Endothelial cell of umbilical vein (primary cell): ENCODE results near the gene CCSER1. TPM values are rescaled to one million over a fixed set of nuclear protein-coding genes. Genes with fewer than 3 reads are reported as not detected.

Experiments
- BruUV-seq: library from RNA; stranded (reverse); fragments of 400-500 nt; replicated peaks from 2 replicates; lab custom pipeline; 2021; lab: Mats Ljungman, UMichigan
- CTCF ChIA-PET: fragments of 300-600, 350-600 bp; sonication (Branson Sonifier 250); formaldehyde crosslinking; loops from one replicate; lab custom pipeline; 2021; ENCODE audit warnings: antibody characterized with exemption, inconsistent platforms; lab: Charles Lee
- POLR2A ChIA-PET: fragments of 300-600, 350-600 bp; sonication (Branson Sonifier 250); formaldehyde crosslinking; loops from one replicate; lab custom pipeline; 2021; ENCODE audit warnings: antibody characterized with exemption, inconsistent platforms; lab: Charles Lee
- DNase-seq: peaks from one replicate; pipeline ENCODE4 v3.0.0-alpha.2; 2011; ENCODE audit warnings: low read depth, low spot score
- FAIRE-seq: peaks from 2 replicates; lab custom pipeline; 2011; peaks lifted over from hg19 to GRCh38; lab: Jason Lieb, UNC
- H2AFZ ChIP-seq: 2 replicates; pipeline ENCODE4 v1.6.0; 2012; ENCODE audit warnings: low read depth, low read length, control low read depth, inconsistent platforms
- H3K27ac ChIP-seq: 2 replicates; pipeline ENCODE4 v1.5.1; 2011; ENCODE audit warnings: low read depth, mild to moderate bottlenecking, control low read depth, low read length, moderate library complexity; ENCODE audit not compliant: insufficient read depth
- H3K27me3 ChIP-seq, 2 experiments: 2 replicates each; pipeline versions ENCODE4 v1.6.0 to v1.6.1; 2011; ENCODE audit warnings: low read length in 2 of 2, mixed read lengths in 1 of 2; ENCODE audit not compliant: control insufficient read depth in 2 of 2, insufficient read depth in 2 of 2
- H3K36me3 ChIP-seq, 2 experiments: 2 replicates in 1 of 2; 3 replicates in 1 of 2; pipeline ENCODE4 v1.5.1; 2011; ENCODE audit warnings: low read length in 2 of 2, mild to moderate bottlenecking in 1 of 2, moderate library complexity in 1 of 2; ENCODE audit not compliant: control insufficient read depth in 2 of 2, insufficient read depth in 2 of 2; ENCODE audit errors: extremely low read depth in 1 of 2
- H3K4me1 ChIP-seq: 3 replicates; pipeline ENCODE4 v1.5.1; 2011; ENCODE audit warnings: mild to moderate bottlenecking, low read length; ENCODE audit not compliant: control insufficient read depth, insufficient read depth; ENCODE audit errors: extremely low read depth
- H3K4me2 ChIP-seq: 2 replicates; pipeline ENCODE4 v1.6.1; 2011; ENCODE audit warnings: low read length, control low read depth, mixed read lengths; ENCODE audit not compliant: insufficient read depth
- H3K4me3 ChIP-seq, 3 experiments: fragments of 200-600 bp in 1 of 3; sonication (generic), shearing (Covaris generic) in 1 of 3; replicated peaks in 1 of 3; 2 replicates each; pipeline ENCODE4 v1.5.1; 2011 to 2016; ENCODE audit warnings: control low read depth in 3 of 3, low read length in 3 of 3, mild to moderate bottlenecking in 2 of 3, inconsistent platforms in 1 of 3, low read depth in 1 of 3, moderate library complexity in 1 of 3; ENCODE audit not compliant: insufficient read depth in 1 of 3
- H3K79me2 ChIP-seq: 2 replicates; pipeline ENCODE4 v1.6.0; 2012; ENCODE audit warnings: low read length, inconsistent platforms; ENCODE audit not compliant: control insufficient read depth, insufficient read depth
- H3K9ac ChIP-seq: replicated peaks from 2 replicates; pipeline ENCODE3; 2011; ENCODE audit warnings: low read length, control low read depth; ENCODE audit not compliant: insufficient read depth; ENCODE audit errors: extremely low read depth
- H3K9me1 ChIP-seq: replicated peaks from 3 replicates; pipeline ENCODE4 v1.6.0; 2011; ENCODE audit warnings: mild to moderate bottlenecking, low read length; ENCODE audit not compliant: control insufficient read depth, insufficient read depth; ENCODE audit errors: extremely low read depth
- H3K9me3 ChIP-seq: replicated peaks from 2 replicates; pipeline ENCODE4 v1.5.1; 2012; ENCODE audit warnings: low read length, inconsistent platforms; ENCODE audit not compliant: control insufficient read depth, insufficient read depth
- H4K20me1 ChIP-seq: replicated peaks from 2 replicates; pipeline ENCODE3; 2011; ENCODE audit warnings: mild to moderate bottlenecking, low read length; ENCODE audit not compliant: control insufficient read depth, insufficient read depth; ENCODE audit errors: extremely low read depth
- CTCF ChIP-seq, 2 donors: IDR thresholded peaks; 1 replicate in 1 of 2; 2 replicates in 1 of 2; pipeline ENCODE4 v1.5.1; 2011; ENCODE audit warnings: low read length in 2 of 2, mild to moderate bottlenecking in 2 of 2, moderate library complexity in 2 of 2, control low read depth in 1 of 2, inconsistent platforms in 1 of 2, low read depth in 1 of 2; ENCODE audit not compliant: insufficient read depth in 1 of 2; ENCODE audit errors: extremely low read depth in 1 of 2
- EZH2 ChIP-seq: IDR thresholded peaks from 2 replicates; pipeline ENCODE4 v1.6.1; 2012; ENCODE audit warnings: borderline replicate concordance, low read depth, mild to moderate bottlenecking, moderate library complexity, low read length, inconsistent platforms; ENCODE audit not compliant: severe bottlenecking
- GATA2 ChIP-seq: IDR thresholded peaks from 2 replicates; pipeline ENCODE4 v1.7.0; 2011; ENCODE audit warnings: low read depth, mild to moderate bottlenecking, moderate library complexity, mixed read lengths, low read length; ENCODE audit not compliant: insufficient read length, insufficient read depth
- JUN ChIP-seq: IDR thresholded peaks from 2 replicates; pipeline ENCODE4 v1.6.1; 2011; ENCODE audit warnings: borderline replicate concordance, low read depth; ENCODE audit not compliant: insufficient read length, insufficient read depth
- MAX ChIP-seq: IDR thresholded peaks from 2 replicates; pipeline ENCODE4 v1.6.1; 2011; ENCODE audit not compliant: insufficient read depth, insufficient read length
- MYC ChIP-seq: IDR thresholded peaks from one replicate; pipeline ENCODE4 v1.6.1; 2011; ENCODE audit warnings: mild to moderate bottlenecking, low read depth, low read length
- POLR2A ChIP-seq: IDR thresholded peaks from 2 replicates; pipeline ENCODE4 v1.6.1; 2012; ENCODE audit warnings: low read depth, mild to moderate bottlenecking, control low read depth, low read length
- POLR2AphosphoS5 ChIP-seq: IDR thresholded peaks from 2 replicates; pipeline ENCODE4 v1.6.1; 2012; ENCODE audit warnings: low read depth, mild to moderate bottlenecking, control low read depth, low read length, moderate library complexity; ENCODE audit not compliant: insufficient read depth
- dilution Hi-C: fragments of 300-500 bp; cut with MboI; formaldehyde crosslinking; loops from one replicate; pipeline ENCODE4 v1.15.0; 2019; ENCODE audit warnings: low sequenced_read_pairs; ENCODE audit not compliant: extremely low pct_ligation_motif_present
- intact Hi-C: fragments of 100-400 bp; cut with micrococcal nuclease; formaldehyde crosslinking; loops from one replicate; pipeline ENCODE4 v1.10.0; 2022
- polyA plus RNA-seq, 4 experiments: library from polyadenylated mRNA; depleted of rRNA in 3 of 4; stranded (reverse) in 3 of 4; unstranded in 1 of 4; fragments of >200 nt; gene quantifications; 2 replicates each; pipeline versions ENCODE4 v1.2.1 to v1.2.3, GENCODE V29; 2011 to 2012; ENCODE audit warnings: missing spikeins in 1 of 4
- total RNA-seq: library from RNA; stranded (reverse); gene quantifications from 2 replicates; pipeline ENCODE4 v1.2.3, GENCODE V29; 2021

Gene CCSER1
- total and polyA plus RNA-seq, 2 donors (not counting 3 experiments of a cell fraction or from before 2014, with no cell fraction given): 0.11 to 1.8 TPM

GRCh38 chr4:90425893-90426292 is 298.7 kb downstream of the CCSER1 start:
- no peaks in the 10 kb centered on the region for H3K4me1 ChIP-seq
- intact Hi-C loops: no loop called here
- H3K9ac ChIP-seq: no peak overlapping the region
- no peak overlapping the region for H3K27ac ChIP-seq
- H3K36me3 ChIP-seq: no peaks in the 10 kb centered on the region
- no peak overlapping the region for H3K4me2 ChIP-seq
- H2AFZ ChIP-seq: no peak overlapping the region
- H3K9me1 ChIP-seq: no peaks in the 10 kb centered on the region
- FAIRE-seq (no peak), DNase-seq (no peak)
- TF ChIP-seq CTCF (IDR thresholded peaks at IDR 0.05; ENCODE audit: extremely low read depth in 1 of 2, insufficient read depth in 1 of 2, low read depth in 1 of 2, low read length in 2 of 2) (no peak), JUN (no peak), GATA2 (no peak), MAX (no peak), EZH2 (no peak), POLR2AphosphoS5 (no peak), POLR2A (no peak), MYC (no peak)
- no peaks in the 10 kb centered on the region for H4K20me1 ChIP-seq
- ChIA-PET CTCF (interaction anchor here (1.1 kb wide), 1 partner anchor 184 kb away, joined by 3 read pairs; no protein-coding TSS in a partner anchor), POLR2A (no interaction called here)
- dilution Hi-C loops: no loop called here
- H3K79me2 ChIP-seq: no peaks in the 10 kb centered on the region
- H3K4me3 ChIP-seq: no peak overlapping the region
- BruUV-seq: no TSS peak
- no peaks in the 10 kb centered on the region for H3K9me3 ChIP-seq
- H3K27me3 ChIP-seq: no peaks in the 10 kb centered on the region
